ENCODE data around the gene HSPA4L.
A peak's percentile ranks its signal among the peaks of the same experiment; 100 is the strongest.

HSPA4L gene

DNA sequence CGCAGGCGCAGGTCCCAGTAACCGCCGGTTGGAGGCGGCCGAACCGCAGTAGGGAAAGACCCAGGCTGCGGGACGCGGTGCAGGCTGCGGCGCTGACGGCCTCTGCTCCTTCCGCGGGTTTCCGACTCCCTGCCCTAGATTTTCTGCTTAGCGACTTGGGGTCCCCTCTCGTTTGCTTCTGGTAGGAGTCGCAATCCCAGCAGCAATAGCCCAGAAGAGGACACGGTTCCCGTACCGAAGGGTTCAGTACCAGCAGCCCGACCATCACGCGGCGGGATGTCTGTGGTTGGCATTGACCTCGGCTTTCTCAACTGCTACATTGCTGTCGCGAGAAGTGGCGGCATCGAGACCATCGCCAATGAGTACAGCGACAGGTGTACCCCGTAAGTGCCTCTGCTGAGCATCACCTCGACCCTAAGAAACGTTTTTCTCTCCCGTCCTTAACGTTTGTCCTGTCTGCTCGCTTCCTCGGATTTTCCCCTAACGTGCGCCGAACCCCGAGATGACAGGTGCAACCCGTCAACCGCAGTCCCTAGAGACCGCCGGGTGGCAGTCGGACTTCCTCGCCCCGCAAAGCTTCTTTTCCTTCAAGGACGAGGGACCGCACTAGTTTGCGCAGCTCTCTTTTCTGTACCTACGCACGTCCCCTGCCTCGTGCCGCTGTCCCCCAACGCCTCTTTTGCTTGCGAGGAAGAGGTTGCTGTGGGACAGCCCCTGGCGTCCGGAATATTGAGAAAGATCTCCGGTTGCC is at the start of gene HSPA4L:
Gene HSPA4L, plus strand, starts transcription at position 48 of the 751 bp plus-strand sequence. Its CDS starts 229 bp downstream, at position 277.
- H3K4me1 Mint-ChIP-seq (ENCODE audit: low read depth): peaks cover 29% of the 10 kb centered on the region
- H3K9me3 Mint-ChIP-seq: no peaks in the 10 kb centered on the region
- H3K27me3 Mint-ChIP-seq: peaks cover 72% of the 10 kb centered on the region
- peak within 1 kb of the TSS; percentile 89 for H3K4me3 Mint-ChIP-seq
- H3K36me3 Mint-ChIP-seq (ENCODE audit: low read depth): no peaks in the 10 kb centered on the region
- H3K27ac Mint-ChIP-seq: peak within 1 kb of the TSS; percentile 87

DNA sequence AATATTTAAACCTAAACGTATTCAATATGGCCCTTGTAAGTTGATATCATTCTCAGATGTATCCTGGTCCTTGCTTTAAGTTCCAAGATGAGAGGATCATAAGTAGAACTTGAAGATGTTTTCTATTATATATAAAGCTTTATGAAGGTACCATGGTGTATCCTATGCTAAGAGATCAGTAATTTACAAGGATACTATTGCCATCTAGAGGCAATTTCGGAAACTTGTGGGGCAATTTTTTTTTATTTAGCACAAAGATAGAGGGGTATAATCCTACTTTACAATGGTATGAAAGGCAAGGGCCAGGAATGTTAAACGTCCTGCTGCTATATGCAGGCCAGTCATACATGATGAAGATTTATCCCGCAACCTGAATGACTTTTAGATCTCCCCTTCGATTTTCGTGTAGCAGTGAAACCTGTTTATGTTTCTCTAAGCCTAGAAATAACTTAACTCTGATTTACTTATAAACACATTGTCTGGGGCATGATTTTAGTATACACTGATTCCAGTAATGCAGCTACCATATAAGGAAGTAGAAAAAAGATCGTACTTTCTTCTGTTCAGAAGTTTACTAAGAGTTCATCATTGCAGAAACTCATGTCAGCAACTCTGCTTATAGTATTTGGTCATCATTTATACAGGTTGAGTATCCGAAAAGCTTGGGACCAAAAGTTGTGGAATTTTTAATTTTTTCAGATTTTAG is 49.3 kb upstream of the HSPA4L start:
- Mint-ChIP-seq H3K4me1 (ENCODE audit: low read depth) (no peaks in the 10 kb centered on the region), H3K9me3 (no peaks in the 10 kb centered on the region), H3K27ac (no peak overlapping the region), H3K27me3 (peaks cover 4% of the 10 kb centered on the region), H3K36me3 (ENCODE audit: low read depth) (no peaks in the 10 kb centered on the region), H3K4me3 (no peak overlapping the region)

DNA sequence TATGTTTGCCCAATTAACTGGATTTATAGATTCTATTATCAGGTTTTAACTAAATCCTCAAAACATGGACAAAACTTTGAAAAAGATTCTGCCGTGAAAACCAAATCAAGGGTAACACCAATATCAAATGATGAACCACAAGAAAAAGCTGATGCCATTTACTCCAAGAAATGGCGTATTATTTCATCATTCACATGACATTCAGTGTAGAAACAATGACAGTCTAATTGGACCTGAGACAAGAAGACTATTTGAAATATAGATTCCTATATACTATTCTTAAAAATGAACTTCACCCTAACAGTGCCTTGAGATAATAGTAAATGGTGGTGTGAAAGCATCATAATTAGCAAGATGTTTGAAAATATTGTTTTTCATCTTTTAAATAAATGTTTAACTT is 47.1 kb upstream of the HSPA4L start:
- H3K9me3 Mint-ChIP-seq: no peaks in the 10 kb centered on the region
- no peak overlapping the region for H3K27ac Mint-ChIP-seq

DNA sequence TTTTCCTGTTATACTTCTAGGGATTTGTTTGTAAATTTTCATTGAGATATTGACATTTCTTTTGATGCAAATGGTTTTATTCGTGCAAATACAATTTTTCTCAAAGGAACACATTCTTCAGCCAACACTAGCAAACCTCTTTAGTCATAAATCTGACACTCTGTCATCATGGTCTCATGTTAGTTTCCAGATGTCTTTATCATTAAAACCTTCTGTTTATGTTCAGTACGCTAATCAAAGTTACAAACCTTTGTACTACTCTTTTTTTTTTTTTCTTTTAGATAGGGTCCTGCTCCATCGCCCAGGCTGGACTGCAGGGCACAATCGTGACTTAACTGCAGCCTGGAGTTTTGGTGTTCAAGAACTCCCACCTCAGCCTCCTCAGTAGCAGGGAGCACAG is 44.8 kb upstream of the HSPA4L start:
- no peaks in the 10 kb centered on the region for H3K36me3 Mint-ChIP-seq (ENCODE audit: low read depth)
- peaks cover 10% of the 10 kb centered on the region for H3K27me3 Mint-ChIP-seq
- H3K9me3 Mint-ChIP-seq: peaks cover 1% of the 10 kb centered on the region
- H3K4me1 Mint-ChIP-seq (ENCODE audit: low read depth): no peaks in the 10 kb centered on the region
- H3K27ac Mint-ChIP-seq: no peak overlapping the region
- H3K4me3 Mint-ChIP-seq: no peak overlapping the region

More for the DNA sequence above, 47.1 kb upstream of the HSPA4L start:
- peaks cover 6% of the 10 kb centered on the region for H3K27me3 Mint-ChIP-seq
- H3K4me3 Mint-ChIP-seq: no peak overlapping the region
- no peaks in the 10 kb centered on the region for H3K4me1 Mint-ChIP-seq (ENCODE audit: low read depth)
- H3K36me3 Mint-ChIP-seq (ENCODE audit: low read depth): no peaks in the 10 kb centered on the region

DNA sequence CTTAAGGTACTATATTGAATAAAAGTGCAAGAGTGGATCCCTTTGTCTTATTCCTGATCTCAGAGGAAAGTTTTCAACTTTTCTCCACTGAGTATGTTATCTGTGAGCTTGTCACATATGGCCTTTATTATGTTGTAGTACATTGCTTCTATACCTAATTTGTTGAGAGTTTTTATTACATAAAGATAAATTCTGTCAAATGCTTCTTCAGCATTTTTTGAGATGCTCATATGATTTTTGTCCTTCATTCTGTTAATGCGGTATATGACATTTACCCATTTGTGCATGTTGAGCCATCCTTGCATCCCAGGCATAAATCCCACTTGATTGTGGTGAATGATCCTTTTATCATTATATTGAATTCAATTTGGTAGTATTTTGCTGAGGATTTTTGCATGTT is 40.9 kb upstream of the HSPA4L start:
- no peaks in the 10 kb centered on the region for H3K4me1 Mint-ChIP-seq (ENCODE audit: low read depth)
- peaks cover 14% of the 10 kb centered on the region for H3K27me3 Mint-ChIP-seq
- H3K27ac Mint-ChIP-seq: no peak overlapping the region
- no peak overlapping the region for H3K4me3 Mint-ChIP-seq
- H3K36me3 Mint-ChIP-seq (ENCODE audit: low read depth): no peaks in the 10 kb centered on the region
- peaks cover 4% of the 10 kb centered on the region for H3K9me3 Mint-ChIP-seq

DNA sequence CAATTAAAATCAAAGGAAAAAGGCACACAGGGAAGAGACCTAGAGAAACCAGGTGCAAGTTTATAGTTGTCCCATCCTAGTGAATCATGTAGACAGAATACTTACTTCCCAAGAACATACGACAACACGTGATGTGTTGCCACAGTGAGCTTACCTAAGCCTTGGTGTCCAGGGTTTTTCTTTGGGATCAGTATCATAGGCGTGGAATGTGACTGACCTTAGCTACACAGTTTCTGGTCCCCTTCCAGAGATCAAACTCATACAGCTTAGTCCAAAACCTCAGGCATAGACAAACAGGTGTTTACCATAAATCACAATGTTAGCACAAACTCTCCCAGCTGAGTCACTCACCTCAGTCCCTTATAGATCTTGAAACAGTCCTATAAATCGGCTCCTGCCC is 34.2 kb upstream of the HSPA4L start:
- Mint-ChIP-seq H3K9me3 (peaks cover 4% of the 10 kb centered on the region), H3K27ac (no peak overlapping the region), H3K4me3 (no peak overlapping the region), H3K27me3 (peaks cover 14% of the 10 kb centered on the region), H3K4me1 (ENCODE audit: low read depth) (no peaks in the 10 kb centered on the region), H3K36me3 (ENCODE audit: low read depth) (no peaks in the 10 kb centered on the region)

DNA sequence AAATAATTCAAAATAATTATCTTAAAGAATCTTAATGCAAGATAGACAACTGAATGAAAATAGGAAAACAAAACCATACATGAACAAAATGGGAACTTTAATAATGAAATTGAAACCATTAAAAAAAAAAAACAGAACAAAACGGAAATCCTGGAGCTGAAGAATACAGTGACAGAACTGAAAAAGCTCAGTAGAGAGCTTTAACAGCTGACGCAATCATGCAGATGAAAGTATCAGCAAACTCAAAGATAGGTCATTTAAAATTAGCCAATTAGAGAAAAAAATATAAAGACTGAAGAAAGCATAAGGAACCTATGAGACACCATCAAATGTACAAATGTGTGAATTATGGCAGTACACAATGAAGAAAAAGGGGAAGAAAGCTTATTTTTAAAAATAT is 33.2 kb upstream of the HSPA4L start:
- H3K4me3 Mint-ChIP-seq: no peak overlapping the region
- H3K36me3 Mint-ChIP-seq (ENCODE audit: low read depth): no peaks in the 10 kb centered on the region
- H3K4me1 Mint-ChIP-seq (ENCODE audit: low read depth): no peaks in the 10 kb centered on the region
- H3K9me3 Mint-ChIP-seq: peaks cover 4% of the 10 kb centered on the region
- H3K27ac Mint-ChIP-seq: no peak overlapping the region
- H3K27me3 Mint-ChIP-seq: peaks cover 15% of the 10 kb centered on the region

DNA sequence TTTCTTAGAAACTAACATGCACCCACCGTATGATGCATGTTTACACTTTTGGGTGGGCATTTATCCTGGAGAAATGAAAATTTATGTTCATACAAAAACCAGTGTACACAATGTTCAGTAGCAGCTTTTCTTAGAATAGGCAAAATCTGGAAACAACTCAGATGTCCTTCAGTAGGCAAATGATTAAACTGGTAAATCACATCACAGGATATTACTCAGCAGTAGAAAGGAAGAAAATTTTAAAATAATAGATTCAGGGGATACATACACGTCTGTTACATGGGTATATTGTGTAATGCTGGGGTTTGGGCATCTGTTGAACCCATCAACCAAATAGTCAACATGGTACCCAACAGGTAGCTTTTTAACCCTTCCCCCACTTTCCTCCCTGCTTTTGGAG is 25.2 kb upstream of the HSPA4L start:
- Mint-ChIP-seq H3K4me3 (no peak overlapping the region), H3K27ac (no peak overlapping the region), H3K36me3 (ENCODE audit: low read depth) (no peaks in the 10 kb centered on the region), H3K9me3 (no peaks in the 10 kb centered on the region), H3K4me1 (ENCODE audit: low read depth) (no peaks in the 10 kb centered on the region), H3K27me3 (peaks cover 8% of the 10 kb centered on the region)

DNA sequence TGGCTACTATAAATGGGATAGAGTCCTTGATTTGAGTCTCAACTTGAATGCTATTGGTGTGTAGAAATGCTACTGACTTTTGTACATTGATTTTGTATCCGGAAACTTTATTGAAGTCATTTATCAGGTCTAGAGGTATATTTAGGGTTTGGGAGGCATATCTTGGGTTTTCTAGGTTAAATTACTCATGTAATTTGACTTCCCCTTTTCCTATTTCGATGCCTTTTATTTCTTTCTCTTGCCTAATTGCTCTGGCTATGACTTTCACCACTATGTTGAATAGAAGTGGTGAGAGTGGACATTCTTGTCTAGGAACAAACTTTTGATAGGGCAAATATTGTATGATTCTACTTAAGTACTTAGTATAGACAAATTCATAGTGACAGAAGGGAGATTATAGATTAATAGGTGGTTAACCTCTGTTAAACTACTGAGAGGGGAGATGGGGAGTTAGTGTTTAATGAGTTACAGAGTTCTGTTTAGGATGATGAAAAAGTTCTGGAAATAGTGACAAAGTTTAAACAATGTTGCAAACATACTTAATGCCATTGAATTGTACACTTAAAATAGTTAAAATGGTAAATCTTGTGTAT is 22.8 kb upstream of the HSPA4L start:
- Mint-ChIP-seq H3K4me3 (no peak overlapping the region), H3K27ac (no peak overlapping the region), H3K27me3 (peaks cover 4% of the 10 kb centered on the region), H3K9me3 (no peaks in the 10 kb centered on the region), H3K36me3 (ENCODE audit: low read depth) (no peaks in the 10 kb centered on the region), H3K4me1 (ENCODE audit: low read depth) (no peaks in the 10 kb centered on the region)

DNA sequence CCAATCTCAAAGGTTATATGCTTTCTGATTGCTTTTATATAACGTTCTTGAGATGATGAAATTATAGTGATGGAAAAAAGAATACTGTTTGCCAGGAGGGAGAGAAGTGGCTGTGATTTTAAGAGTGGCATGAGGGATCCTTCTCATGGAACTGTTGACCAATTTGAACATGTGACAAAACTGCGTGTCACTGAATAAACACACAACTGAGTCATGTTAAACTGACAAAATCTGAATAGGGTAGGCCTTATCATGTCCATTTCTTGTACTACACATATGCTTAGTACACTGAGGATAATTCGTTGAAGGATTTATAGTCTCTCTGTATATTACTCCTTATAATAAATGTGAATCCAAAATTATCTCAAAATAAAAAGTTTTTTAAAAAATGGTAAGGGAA is 22.2 kb upstream of the HSPA4L start:
- H3K4me1 Mint-ChIP-seq (ENCODE audit: low read depth): no peaks in the 10 kb centered on the region
- no peak overlapping the region for H3K4me3 Mint-ChIP-seq
- no peaks in the 10 kb centered on the region for H3K9me3 Mint-ChIP-seq
- H3K27me3 Mint-ChIP-seq: peaks cover 4% of the 10 kb centered on the region
- H3K27ac Mint-ChIP-seq: no peak overlapping the region
- no peaks in the 10 kb centered on the region for H3K36me3 Mint-ChIP-seq (ENCODE audit: low read depth)

DNA sequence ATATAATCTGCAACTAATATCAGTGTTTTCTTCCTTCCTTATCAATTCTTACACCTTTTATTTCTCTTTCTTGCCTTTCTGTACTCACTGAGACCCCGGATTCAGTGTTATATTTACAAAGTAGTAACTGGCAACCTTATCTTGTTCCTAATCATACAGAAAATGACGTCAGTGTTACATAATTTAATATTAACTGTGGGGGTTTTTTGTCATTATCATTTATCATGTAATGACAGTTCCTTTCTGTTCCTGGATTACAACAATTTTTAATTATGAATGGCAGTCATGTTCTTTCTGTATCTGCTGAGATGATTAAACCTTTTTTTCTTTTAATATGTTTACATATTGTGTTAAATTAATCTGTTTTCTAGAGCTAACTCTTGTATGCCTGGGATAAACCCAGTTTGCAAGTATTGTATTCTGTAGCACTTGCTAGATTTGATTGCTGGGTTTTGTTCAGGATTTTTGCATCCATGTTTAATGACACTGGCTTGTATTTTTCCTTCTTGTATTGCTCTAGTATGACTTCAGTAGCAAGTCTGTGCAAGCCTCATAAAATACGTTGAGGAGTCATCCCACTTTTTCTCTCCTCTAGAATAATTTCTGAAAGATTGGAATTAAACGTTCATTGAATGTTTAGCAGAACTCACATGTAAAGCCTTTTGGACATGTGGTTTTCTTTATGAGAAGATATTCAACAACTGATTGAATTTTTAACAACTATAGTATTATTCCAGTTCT is 10.4 kb upstream of the HSPA4L start:
- no peaks in the 10 kb centered on the region for H3K36me3 Mint-ChIP-seq (ENCODE audit: low read depth)

DNA sequence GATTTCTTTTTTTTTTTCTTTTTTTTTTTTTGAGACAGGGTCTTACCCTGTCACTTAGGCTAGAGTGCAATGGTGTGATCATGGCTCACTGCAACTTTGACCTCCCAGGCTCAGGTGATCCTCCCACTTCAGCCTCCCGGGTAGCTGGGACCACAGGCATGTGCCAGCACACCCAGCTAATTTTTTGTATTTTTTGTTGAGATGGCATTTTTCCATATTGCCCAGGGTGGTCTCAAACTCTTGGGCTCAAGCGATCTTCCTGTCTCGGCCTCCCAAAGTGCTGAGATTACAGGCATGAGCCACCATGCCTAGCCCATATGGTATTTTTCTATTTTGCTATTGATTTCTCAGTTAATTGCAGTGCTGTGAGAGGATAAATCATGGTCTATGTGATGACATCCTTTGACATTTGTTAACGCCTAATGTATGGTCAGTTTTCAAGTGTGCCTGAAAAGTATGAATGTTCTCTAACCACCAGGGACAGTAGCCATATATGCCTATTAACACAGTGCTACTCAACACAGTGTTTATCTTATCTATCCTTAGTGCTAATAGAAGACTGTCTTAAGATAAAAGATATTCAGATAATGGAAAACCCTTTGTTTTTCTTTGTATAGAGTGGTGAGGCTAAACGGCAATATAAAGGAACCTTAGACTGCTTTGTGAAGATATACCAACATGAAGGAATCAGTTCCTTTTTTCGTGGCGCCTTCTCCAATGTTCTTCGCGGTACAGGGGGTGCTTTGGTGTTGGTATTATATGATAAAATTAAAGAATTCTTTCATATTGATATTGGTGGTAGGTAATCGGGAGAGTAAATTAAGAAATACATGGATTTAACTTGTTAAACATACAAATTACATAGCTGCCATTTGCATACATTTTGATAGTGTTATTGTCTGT is 9.1 kb upstream of the HSPA4L start:
- Mint-ChIP-seq H3K9me3 (no peaks in the 10 kb centered on the region), H3K27me3 (peaks cover 55% of the 10 kb centered on the region), H3K27ac (no peak overlapping the region), H3K4me1 (ENCODE audit: low read depth) (no peaks in the 10 kb centered on the region), H3K4me3 (no peak overlapping the region), H3K36me3 (ENCODE audit: low read depth) (no peaks in the 10 kb centered on the region)

More for the DNA sequence above, 10.4 kb upstream of the HSPA4L start:
- Mint-ChIP-seq H3K4me1 (ENCODE audit: low read depth) (no peaks in the 10 kb centered on the region), H3K4me3 (no peak overlapping the region), H3K27me3 (peaks cover 50% of the 10 kb centered on the region), H3K27ac (no peak overlapping the region), H3K9me3 (no peaks in the 10 kb centered on the region)

DNA sequence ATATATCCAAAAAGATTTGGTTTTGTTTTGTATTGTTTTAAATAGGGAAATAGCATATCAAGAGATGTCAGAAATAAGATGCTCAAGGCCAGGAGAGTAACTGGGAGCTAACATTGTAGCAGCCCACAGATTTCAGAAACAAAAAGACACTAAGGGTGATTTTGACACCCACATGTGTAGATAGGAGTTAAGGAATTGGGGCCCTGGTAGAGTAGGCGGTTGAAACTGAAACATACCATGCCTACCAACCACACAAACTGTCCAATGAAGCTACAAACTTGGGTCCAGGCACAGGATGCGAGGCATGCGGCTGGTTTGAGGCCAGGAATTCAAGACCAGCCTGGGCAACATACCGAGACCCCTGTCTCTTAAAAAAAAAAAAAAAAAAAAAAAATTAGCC is 6.3 kb upstream of the HSPA4L start:
- no peak overlapping the region for H3K27ac Mint-ChIP-seq
- H3K9me3 Mint-ChIP-seq: no peaks in the 10 kb centered on the region
- peaks cover under 1% of the 10 kb centered on the region for H3K4me1 Mint-ChIP-seq (ENCODE audit: low read depth)
- H3K27me3 Mint-ChIP-seq: peaks cover 69% of the 10 kb centered on the region
- no peak overlapping the region for H3K4me3 Mint-ChIP-seq
- no peaks in the 10 kb centered on the region for H3K36me3 Mint-ChIP-seq (ENCODE audit: low read depth)

DNA sequence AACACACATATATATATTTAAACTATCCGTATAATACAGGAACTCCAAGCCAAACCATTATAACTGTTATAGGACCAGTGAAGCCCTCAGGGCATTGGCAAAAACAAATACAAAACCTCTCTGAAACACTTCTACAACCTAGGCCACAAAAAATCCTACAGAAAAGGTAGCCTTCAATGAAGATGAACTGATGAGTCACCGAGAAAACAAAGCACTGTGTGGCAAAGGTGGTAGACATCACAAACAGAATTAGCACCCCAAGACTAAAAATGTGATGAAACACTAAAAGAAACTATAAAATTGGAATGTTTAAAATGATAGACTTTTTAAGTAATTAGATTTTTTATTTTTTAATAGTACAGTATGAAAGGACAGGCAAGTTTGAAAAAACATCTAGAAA is 5.5 kb upstream of the HSPA4L start:
- Mint-ChIP-seq H3K27me3 (peaks cover 72% of the 10 kb centered on the region), H3K4me1 (ENCODE audit: low read depth) (peaks cover 6% of the 10 kb centered on the region)

More for the DNA sequence above, 5.5 kb upstream of the HSPA4L start:
- no peaks in the 10 kb centered on the region for H3K9me3 Mint-ChIP-seq
- H3K27ac Mint-ChIP-seq: no peak overlapping the region
- no peak overlapping the region for H3K4me3 Mint-ChIP-seq
- H3K36me3 Mint-ChIP-seq (ENCODE audit: low read depth): no peaks in the 10 kb centered on the region

Data from stimulated activated naive CD8-positive, alpha-beta T cell treated with anti-CD3 and anti-CD28 coated beads, Interleukin-15, Interleukin-2, amounts not matched to agents 100 ng/mL and 50 ng/mL, for 24 hours (primary cell).